Activated gamma-delta T cell treated with anti-CD3 and anti-CD28 coated beads, Interleukin-2, amount 50 U/mL, for 16 hours (primary cell): ENCODE data around the gene CRACR2B.

Experiments used
- DNase-seq: peaks from one replicate; pipeline ENCODE4 v3.0.0-alpha.2; 2020; ENCODE audit warnings: low read depth

The CRACR2B gene

DNA sequence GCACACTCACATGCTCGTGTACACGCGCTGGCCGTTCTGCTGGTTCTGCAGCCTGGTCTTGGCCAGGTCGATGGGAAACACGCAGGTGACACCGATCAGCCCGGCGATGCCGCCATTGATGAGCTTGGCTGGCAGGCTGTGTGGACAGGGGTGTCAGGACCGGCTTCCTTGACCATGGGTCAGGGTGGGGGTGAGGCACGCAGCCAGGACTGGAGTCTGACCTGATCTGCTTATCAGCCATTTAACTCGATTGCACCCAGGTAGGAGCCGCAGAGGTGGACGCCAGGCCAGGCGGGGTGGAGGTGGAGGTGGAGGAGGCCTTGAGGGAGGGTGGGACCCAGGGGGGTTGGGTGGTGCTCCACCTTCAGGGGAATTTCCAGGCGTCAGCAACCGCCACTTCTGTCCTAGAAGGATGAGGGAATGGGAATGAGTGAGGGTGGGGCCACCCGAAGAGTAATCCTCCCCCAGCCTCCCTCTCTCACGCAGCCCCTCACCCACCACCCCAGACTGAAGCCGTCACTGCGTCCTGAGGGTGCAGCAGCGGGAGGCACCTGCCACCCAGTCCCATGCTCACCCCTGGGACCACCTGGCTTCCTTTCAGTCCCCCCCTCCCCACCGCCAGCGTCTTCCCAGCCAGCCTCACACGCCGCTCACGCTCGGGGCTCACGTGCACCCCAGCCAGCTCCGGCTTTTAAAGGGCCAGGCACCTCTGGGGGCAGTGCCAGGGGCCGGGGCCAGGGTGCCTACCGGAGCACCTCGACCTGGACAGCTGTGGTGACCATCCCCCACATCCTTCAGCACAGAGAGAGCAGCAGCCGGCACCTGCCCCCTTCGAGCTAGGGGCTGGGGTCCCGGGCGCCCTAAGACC, 32.7 kb upstream of the CRACR2B start:
- no peak for DNase-seq

DNA sequence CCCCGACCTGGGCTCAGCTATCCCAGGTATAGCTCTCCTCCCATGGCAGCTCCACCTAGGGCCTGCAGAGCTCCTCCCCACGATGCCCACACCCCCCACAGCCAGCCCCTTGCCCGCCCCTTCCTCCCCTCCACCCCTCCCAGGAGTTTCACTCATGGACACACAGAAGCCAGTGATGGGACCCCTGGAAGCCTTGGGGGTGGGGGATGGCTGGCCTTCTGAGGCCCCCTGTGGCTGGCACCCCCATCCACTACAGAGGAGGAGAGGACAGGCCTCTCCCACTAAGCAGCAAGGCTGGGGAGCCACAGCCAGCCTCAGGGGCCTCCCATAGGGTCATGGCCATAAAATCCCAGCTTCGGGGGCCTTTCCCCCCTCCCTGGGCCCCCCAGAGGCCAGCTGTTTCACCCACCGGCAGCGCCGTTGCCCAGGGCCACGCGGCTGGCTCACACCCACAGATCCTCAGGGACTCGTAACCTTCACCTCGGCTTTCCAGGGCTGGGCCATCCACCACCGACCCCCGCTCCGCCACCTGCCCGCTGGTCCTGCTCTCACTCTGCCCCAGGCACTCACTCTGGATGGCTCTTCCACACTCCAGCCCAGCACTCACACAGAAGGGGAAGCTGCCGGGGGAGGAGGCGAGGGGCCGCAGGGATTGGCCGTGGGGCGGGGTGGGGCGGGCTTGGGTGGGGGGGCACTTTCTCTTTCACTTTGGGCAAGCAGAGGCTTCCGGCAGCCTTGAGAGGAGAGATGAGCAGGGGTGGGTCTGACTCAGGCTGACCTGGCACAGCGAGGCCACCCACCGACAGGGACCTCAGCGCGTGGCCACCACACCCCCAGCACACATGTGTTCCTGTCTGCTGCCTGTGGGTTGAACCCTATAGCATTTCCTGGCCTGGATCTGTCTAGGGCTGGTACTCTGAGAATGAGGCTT, 31.8 kb upstream of the CRACR2B start:
- DNase-seq: peak; percentile 70

DNA sequence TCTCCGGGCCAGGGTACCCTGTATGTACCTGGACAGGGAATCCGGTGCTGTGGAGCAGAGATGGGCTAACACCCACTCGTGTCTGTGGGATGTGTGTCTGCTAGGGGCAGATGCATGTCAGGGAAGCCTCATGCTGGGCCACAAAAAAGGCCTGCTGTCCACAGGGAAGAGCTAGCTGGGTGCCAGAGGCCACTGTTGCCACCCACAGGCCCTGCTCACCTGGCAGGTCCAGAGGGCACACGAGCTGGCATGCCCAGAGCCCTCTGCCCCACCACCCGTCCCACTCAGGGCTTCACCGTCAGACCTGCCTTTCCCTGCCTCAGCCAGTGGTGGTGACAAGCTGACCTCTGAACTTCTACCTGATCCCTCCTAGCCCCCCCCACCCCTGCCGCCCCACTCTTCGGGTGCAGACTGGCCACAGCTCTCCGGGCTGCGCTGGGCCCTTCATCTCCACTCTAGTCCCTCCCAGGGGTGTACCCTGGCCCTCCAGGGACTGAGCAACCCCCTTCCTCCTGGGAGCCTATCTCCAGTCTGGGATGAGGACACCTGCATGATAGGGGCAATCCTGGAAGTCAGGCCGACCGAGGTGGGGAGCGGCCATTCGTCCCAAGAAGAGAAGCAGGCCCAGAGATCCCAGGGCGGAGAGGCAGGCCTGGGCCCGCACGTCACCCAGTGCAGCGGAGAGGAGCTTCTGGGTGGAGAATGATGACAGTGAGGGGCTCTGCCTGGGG, 31.0 kb upstream of the CRACR2B start:
- DNase-seq: no peak

DNA sequence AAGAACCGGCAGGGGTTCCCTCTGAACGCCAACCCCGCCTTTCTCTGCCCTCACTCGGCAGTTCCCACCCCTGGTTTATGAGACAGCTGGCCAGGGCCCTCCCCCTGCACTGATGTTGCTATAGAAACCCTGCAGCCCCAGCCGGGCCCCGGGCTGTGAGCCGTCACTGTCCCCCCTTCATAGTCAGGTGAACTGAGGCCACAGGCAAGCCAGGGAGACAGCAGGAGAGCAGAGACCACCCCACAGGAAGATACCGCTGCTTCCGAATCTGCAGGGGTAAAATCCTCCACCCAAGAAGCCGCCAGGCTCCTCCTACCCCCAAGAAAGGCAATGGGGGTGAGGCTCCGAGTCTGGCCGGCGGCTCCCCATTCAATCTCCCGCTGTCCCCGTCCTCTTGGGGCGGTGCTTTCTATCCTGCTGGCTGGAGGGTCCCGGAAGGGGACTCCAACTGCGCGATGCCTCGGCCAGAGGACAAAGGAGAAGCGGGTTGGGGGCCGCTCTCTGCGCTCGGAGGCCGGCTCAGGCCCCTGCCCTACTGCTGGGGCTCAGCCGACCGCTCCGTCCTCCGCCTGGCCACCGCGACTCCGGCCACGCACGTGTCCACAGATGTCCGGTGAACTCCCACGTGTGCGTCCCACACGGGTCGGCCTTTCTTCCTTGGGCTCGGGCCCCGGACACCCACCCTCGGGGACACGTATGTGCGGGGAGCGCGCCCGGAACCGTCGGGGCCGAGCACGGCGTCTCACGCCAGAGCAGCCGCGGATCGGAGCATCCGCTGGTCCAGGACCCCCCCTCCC, 30.2 kb upstream of the CRACR2B start:
- peak; percentile 70 for DNase-seq

DNA sequence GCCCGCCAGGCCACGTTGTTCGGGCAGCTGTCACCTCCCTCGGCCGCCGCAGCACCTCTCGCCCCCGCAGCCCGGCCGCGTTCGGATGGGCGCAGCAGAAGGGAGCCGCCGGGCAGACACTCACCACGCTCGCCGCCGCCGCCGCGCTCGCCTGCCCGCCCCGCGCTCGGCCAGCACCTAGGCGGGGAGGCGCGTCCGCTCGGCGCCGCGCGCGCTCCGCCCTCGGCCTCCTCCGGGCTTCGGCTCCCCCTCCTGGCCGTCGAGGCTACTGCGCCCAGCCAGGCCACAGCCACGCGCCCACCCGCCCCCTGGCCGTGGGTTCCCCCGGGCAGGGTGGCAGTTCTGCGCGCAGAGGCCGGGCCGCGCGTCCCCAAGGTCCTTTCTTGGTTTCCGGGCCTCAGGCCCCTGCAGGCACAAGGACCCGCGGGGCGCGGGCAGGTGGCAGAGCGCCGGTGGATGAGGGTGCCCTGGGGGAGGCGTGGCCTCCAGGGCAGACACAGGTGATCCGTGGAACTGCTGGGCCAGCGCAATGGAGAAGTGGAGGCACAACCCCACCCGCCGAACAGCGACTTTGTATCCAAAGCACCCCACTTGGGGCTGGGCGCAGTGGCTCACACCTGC, 29.5 kb upstream of the CRACR2B start, which contains the start of gene SLC25A22:
Gene SLC25A22, minus strand, starts transcription at position 189 of the 621 bp plus-strand sequence. CDS start 3,275 bp downstream, outside the sequence.
- DNase-seq: peak; percentile 76

DNA sequence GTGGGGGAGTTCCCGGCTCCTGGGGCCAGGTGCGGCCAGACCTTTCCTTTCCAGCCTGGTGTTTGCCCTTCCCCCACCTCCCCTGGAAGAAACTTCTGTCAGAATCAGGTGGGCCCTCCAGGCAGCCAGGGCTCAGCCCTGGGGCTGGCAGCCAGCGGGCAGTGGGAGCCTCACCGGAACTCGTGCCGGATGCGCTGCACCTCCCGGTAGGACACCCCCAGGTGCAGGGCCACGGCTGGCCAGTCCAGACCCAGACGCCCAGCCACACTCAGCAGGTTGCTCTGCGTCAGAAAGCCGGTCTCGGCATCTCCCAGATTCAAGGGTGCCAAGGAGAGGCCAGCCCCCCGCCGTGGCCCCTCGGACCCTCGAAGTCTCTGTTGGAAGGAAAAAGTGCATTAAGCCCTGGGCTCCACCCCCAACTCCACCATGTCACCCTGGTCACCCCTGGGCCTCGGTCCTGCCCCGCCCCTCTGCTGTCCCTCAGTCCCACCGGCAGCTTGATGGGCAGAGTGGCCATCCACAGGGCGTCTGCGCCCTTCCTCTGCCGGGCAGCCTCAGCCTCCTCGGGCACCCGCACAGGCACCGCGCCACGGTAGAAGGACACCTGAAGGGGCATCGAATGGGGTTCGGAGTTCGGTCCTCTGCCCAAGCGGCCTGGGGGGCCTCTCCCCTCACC, 27.9 kb upstream of the CRACR2B start:
- no peak for DNase-seq

DNA sequence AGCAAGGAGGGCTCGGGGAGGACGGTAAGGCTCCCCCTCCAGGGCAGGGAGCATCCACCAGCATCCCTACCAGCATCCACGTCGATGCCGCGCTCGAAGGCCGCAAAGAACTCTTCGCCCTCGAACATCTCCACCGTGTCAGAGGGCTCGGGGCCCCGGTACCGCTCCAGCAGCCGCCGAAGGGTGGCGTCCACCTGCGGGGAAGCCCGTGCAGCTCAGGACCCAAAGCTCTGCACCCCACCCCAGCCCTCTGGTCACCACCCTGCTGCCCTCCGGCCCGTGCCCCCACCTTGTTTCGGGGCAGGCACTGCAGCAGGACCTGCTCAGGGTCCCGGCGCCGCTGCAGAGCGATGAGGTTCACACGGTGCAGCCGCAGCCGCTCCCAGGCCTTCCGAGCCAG, 27.2 kb upstream of the CRACR2B start:
- no peak for DNase-seq

DNA sequence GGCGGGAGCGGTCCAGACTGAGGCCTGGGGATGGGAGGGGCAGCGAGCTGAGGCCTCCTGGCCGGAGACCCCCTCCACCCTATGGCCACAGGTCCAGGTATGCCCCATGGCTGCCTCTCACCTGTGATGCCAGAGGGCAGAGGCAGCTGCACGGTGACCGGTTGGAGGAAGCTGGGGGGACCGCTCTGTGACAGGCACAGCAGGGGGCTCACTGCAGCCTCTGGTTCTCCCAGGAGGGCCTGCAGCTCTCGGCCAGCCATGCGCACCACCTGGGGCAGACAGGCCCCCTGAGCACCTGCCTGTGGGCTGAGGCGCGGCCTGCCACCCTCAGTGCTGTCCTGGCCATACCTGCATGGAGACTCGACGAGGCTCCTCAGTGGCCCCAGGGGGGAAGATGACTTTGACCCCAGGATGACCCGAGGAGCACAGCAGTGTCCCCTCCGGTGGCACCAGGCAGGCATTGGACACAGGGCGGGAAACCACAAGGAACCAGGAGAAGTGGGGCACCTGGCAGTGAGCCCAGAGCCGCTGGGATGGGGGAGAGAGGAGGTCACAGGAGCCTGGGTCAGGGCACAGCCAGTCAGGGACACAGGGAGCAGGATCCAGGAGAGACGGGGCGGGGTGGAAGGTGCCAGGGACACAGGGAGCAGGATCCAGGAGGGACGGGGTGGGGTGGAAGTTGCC, 26.5 kb upstream of the CRACR2B start:
- DNase-seq: no peak

DNA sequence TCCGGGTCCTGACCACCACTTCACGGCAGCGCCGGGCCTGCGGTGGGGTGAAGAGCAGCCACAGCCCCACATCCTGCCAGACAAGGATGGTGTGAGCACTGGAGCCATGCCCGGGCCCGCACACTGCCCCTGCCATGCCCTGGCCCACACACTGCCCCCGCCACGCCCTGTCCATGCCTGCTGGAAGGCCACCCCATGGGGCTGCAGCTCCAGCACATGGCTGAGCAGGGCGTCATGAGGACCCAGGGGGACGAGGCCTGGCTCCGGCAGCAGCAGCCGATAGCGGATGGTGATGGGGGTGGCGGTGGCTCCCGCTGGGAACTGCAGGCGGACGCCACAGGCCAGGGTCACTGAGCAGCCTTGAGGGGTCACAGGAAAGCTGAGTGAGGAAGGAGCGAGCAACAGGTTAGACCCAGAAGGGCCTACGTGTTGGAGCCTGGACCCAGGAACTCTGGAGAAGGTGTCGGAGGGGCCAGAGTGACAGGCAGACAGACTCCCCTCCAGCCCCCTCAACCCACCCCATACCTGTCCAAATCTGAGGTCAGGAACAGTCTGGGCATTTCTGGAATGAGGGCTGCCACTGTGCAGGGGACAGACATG, 25.6 kb upstream of the CRACR2B start:
- DNase-seq: no peak

DNA sequence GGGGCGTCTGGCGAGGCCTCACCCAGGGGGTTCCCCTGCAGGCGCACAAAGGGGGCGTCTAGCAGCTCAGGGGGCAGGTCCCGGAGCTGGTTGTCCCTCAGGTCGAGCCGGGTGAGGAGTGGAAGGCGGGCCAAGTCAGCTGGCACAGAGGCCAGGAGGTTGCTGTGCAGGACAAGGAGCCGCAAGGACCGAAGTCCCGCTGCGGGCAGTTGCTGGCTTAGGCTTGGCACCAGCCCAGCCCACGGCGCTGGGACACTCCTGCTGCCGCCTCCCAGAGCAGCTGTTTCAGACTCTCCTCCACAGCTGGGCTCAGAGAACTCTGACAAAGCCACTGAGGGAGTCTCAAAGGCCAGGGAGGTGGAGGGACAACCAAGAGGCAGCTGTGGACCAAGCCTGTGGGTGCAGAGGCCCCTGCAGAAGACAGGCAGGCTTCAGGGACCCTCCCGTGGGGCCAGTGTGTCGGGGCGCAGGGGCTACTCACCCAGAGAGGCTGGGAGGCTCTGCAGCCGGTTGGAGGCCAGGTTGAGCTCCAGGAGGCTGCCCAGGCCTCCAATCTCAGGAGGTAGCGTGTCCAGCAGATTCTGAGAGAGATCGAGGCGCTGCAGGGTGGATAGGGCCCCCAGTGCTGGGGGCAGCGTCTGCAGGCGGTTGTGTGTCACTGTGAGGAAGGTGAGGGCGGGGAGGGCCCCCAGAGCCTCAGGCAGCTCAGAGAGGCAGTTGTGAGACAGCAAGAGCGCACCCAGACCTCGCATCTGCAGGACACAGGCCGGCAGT, 24.8 kb upstream of the CRACR2B start:
- no peak for DNase-seq

DNA sequence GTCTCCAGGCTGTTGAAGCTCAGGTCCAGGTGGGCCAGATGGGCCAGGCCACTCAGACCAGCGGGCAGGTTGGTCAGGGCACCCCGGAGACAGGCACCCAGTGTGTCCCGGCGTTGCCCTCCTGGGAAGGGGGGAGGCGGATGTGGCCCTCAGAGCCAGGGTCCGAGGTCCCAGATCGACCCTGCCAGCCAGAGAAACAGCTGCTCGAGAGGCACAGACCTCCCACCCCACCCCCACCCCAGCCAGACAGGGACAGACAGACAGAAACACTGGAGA, 24.3 kb upstream of the CRACR2B start:
- DNase-seq: no peak

DNA sequence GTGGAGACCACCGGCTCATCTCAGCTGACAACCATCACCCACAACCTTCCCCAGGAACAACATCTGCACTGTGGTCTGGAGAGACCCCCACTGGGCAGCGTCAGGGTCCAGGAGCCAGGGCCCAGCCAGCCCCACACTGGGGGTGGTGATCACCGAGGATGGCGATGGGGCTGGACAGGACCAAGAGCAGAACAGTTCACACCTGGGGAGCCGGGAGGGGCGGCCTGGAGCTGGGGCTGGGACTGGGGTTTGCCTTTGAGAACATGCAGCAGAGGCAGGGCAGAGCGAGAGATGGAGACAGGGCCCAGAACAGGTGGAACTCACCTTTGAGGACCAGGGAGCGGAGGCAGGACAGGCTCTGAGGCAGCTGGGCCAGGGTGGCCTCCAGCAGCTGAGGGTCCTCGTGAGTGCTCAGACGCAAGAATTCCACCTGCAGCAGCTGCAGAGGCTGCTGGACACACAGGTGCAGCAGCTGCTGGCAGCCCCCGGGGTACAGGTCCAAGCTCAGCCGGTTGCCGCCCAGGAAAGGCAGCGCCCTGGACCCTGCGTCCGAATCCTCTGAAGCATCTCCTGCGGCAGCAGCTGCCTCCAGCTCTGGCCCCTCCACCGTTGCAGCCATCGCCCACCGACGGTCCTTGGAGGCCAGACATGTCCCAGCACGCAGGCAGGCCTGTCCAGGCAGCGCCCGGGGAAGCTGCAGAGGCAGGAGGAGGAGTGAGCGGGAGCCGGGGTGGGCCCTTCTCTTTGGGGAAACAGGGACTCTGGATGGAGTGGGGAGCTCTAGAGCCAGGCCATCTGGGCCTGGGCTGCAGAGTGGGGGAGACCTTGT, 23.7 kb upstream of the CRACR2B start:
- no peak for DNase-seq

DNA sequence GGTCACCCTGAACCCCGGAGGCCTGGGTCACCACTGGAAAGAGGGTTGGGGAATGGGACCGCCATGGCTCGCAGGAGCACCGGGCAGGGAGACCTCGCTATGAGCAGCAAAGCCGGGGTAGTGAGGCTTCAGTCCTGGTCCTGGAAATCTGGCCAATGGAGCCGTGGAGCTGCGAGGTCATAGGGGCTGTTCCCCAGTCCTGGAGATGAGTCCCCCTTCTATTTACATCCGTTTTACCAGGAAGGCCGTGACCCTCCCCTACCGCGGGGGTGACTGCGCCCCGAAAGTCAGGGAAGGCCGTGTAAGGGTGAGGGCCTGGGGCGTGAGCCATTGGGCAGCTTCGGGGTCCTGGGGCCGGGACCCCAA, 23.1 kb upstream of the CRACR2B start:
- DNase-seq: no peak

DNA sequence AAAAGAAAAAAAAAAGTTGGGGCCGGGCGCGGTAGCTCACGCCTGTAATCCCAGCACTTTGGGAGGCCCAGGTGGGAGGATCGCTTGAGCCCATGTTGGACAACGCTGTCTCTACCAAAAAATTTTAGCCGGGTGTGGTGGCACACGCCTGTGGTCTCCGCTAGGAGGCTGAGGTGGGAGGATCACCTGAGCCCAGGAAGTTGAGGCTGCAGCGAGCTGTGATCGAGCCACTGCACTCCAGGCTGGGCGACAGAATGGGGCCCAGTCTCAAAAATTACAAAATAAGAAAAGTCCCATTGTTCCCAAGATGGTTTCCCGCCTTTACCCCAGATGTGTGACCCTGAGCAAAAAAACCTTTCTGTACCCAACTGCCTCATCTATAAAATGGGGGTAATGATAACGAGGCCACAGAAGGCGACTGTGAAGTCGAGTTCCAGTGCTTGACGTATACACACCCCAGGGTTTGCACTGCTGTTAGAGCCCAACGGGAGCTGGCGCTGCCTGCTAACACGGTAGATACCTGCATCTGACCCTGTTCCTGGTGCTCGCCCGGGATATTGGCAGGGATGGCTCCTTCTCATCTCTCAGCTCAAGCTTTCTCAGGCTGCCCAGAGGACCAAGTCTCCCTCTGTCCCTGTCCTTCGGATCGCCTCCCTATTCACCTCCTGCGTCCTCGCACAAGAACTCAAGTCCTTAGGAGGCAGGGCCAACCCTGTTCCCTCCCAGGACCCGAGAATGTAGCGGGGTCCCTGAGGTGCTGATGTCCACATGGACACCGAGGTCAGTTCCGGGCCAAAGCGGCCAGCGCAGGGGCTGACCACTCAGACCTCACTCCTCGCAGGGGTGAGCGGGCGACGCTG, 19.1 kb upstream of the CRACR2B start:
- DNase-seq: no peak

DNA sequence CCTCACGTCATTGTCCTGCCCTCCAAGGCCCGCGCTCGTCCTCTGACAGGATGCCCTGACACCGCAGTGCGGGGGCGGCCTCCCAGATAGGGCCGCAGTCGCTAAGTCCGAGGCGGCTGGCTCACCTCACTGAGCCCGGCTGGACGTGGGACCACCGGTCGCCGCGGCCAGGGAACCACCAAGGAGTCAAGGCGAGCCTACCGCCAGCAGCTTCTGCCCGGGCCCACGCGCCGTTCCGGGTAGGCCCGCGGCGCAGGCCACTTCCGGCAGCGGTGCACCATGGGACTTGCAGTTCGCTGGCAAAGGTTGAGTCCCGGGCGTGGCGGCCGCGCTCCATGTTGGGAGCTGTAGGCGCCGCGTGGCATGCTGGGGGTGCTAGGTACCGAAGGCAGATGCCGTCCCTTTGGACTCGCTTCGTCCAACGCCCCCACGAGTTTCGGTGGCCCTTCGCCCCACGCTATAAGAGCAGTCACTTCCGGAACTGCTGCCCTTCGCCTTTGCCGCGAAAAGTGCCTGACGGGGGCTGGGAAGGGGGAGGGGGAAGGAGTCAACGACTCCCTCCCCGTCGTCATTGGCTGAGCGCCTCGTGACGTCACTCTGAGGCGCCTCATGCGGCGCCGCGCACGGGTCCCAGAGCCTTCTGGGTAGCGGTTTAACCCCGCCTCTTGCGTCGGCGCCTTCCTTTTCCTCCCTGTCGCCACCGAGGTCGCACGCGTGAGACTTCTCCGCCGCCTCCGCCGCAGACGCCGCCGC, 18.3 kb upstream of the CRACR2B start, which contains the start of gene RPLP2:
Gene RPLP2, plus strand, starts transcription at position 681 of the 753 bp plus-strand sequence. CDS start 268 bp downstream, outside the sequence.
- peak; percentile 96 for DNase-seq

DNA sequence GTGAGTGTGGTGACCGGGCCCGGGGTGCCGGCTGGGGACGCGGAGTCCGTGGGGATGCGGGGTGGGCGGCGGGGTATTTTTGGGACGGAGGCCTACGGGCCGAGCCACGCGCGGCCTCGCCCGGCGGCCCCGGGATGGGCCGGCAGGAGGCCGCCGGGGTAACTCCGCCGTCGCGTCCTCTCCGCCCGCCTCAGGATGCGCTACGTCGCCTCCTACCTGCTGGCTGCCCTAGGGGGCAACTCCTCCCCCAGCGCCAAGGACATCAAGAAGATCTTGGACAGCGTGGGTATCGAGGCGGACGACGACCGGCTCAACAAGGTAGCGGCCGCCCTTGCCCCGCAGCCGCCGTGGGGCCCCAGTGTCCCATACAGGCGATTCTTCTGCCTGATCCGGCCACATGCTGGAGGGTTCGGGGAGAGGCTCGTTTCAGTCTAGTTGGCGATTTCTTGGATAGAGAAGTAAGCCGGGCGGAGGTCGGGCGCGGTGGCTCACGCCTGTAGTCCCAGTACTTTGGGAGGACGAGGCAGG, 17.6 kb upstream of the CRACR2B start:
- no peak for DNase-seq
